Ascending aorta (tissue), 2 donors: ENCODE data around the gene PKIG. TPM values are rescaled to one million over a fixed set of nuclear protein-coding genes. Genes with fewer than 3 reads are reported as not detected.

Experiments
- DNase-seq, 2 donors: peaks; one replicate each; pipeline ENCODE4 v3.0.0-alpha.2; 2019; ENCODE audit warnings: low spot score in 2 of 2
- H3K27ac ChIP-seq, 2 donors: fragments of 200-600 bp; sonication (generic); one replicate each; pipeline ENCODE4 v1.5.1; 2016 to 2017; ENCODE audit warnings: mild to moderate bottlenecking in 1 of 2
- H3K27me3 ChIP-seq: fragments of 200-600 bp; sonication (generic); one replicate; pipeline ENCODE4 v1.5.1; 2017
- H3K36me3 ChIP-seq, 2 donors: fragments of 200-600 bp; sonication (generic); one replicate each; pipeline ENCODE4 v1.5.1; 2016
- H3K4me1 ChIP-seq, 2 donors: fragments of 200-600 bp; sonication (generic); one replicate each; pipeline ENCODE4 v1.5.1; 2016 to 2017; ENCODE audit warnings: mild to moderate bottlenecking in 1 of 2
- H3K4me3 ChIP-seq, 2 donors: fragments of 200-600 bp; sonication (generic); one replicate each; pipeline ENCODE4 v1.5.1; 2016 to 2017; ENCODE audit warnings: mild to moderate bottlenecking in 1 of 2
- H3K9me3 ChIP-seq, 2 donors: fragments of 200-600 bp; sonication (generic); one replicate each; pipeline ENCODE4 v1.5.1; 2016
- intact Hi-C: fragments of 100-400 bp; cut with DNase I; formaldehyde crosslinking; loops from one replicate; pipeline ENCODE4 v1.15.1; 2023
- total RNA-seq: library from RNA; depleted of rRNA; stranded (reverse); fragments of >200 nt; gene quantifications from one replicate; pipeline ENCODE4 v1.1.0, GENCODE V29; 2016
- TF ChIP-seq, protein P1 (sequence below), 3 experiments: fragments of 200-600 bp in 2 of 3; fragments of 450-650 bp in 1 of 3; sonication (generic) in 2 of 3; IDR thresholded peaks; one replicate each; pipeline ENCODE4 v1.5.1; 2016 to 2019; ENCODE audit warnings: antibody characterized with exemption in 3 of 3, mild to moderate bottlenecking in 1 of 3, moderate library complexity in 1 of 3

PKIG gene
- total RNA-seq, 1 donor from 2014 or later: 84.7 TPM

DNA sequence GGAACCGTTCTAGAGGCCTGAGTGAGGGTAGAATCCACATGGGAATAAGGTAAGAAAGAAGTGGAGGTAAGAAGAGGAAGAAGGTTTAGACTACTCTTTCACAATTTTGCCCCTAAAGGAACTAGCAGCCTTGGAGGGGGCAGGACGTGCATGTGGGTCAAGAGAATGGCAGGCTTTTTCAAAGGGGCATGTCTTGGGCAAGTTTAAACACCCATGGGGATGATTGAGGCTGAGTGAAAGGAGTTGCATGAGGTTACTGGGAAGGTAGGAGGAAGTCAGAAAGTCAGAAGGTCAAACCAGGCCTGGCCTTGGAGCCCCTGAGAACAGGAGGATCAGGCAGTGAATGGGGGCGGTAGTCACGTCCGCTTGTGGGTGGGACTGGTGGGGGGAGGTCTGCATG is 58.9 kb downstream of the PKIG start:
- H3K27me3 ChIP-seq: no peaks in the 10 kb centered on the region
- no peak overlapping the region for H3K27ac ChIP-seq
- no peak for DNase-seq
- no peak overlapping the region for H3K4me3 ChIP-seq
- TF ChIP-seq, protein P1, sequence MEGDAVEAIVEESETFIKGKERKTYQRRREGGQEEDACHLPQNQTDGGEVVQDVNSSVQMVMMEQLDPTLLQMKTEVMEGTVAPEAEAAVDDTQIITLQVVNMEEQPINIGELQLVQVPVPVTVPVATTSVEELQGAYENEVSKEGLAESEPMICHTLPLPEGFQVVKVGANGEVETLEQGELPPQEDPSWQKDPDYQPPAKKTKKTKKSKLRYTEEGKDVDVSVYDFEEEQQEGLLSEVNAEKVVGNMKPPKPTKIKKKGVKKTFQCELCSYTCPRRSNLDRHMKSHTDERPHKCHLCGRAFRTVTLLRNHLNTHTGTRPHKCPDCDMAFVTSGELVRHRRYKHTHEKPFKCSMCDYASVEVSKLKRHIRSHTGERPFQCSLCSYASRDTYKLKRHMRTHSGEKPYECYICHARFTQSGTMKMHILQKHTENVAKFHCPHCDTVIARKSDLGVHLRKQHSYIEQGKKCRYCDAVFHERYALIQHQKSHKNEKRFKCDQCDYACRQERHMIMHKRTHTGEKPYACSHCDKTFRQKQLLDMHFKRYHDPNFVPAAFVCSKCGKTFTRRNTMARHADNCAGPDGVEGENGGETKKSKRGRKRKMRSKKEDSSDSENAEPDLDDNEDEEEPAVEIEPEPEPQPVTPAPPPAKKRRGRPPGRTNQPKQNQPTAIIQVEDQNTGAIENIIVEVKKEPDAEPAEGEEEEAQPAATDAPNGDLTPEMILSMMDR (IDR thresholded peaks at IDR 0.05): no peak
- H3K9me3 ChIP-seq: no peaks in the 10 kb centered on the region
- H3K36me3 ChIP-seq: no peaks in the 10 kb centered on the region
- intact Hi-C loops: no loop called here
- peaks cover 0 to 11% of the 10 kb centered on the region in 2 donors for H3K4me1 ChIP-seq

DNA sequence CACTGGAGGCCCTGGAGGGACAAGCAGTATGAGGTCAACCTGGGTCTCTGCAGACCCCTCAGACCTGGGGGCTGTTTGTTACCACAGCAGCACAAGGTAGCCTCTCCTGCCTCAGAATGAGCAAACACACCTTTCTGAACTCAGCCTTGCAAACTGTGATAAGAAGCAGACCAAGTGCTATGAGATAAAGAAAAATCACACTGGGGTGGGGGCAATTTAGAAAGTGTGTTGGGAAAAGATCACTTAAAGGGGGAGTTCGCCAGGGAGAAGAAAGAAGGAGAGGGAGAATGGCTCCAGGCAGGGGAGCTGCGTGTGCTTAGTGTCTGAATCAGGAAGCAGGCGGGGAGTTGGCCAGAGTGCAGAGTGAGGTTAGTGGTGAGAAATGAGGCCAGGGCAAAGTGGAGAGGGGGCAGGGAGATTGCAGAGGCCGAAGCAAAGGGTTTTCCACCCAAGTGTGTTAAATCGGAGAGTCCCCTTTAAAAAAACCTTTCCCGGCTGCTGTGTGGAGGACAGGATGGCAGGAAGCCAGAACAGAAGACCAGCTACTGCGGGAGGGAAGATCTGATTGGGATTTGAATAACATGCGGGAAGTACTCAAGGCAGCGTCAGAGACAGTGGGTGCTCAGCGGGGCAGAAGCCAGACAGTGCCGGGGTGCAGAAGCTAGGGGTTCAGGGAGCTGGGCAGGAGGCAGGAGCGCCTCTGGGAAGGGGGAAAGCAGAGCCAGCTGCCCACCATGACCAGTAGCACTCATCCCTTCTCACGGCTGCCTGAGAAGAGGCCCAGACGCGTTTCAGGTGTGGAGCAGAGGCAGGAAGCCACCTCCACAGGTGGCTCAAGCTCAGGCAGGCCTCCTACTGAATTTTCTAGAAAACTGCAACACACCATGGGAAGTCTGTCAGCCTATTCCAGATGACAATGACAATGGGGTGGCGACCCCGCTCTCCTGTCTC is 60.1 kb downstream of the PKIG start:
- H3K4me3 ChIP-seq: peak overlapping the region; percentile 7 to 19
- peak overlapping the region; percentile 47 to 57 for H3K27ac ChIP-seq
- no peaks in the 10 kb centered on the region for H3K9me3 ChIP-seq
- H3K36me3 ChIP-seq: no peaks in the 10 kb centered on the region
- H3K4me1 ChIP-seq: peaks cover 0 to 11% of the 10 kb centered on the region in 2 donors
- H3K27me3 ChIP-seq: no peaks in the 10 kb centered on the region
- TF ChIP-seq, protein P1 (IDR thresholded peaks at IDR 0.05): no peak
- intact Hi-C loops: no loop called here
- DNase-seq: peak in 1 of 2 donors; percentile 75

DNA sequence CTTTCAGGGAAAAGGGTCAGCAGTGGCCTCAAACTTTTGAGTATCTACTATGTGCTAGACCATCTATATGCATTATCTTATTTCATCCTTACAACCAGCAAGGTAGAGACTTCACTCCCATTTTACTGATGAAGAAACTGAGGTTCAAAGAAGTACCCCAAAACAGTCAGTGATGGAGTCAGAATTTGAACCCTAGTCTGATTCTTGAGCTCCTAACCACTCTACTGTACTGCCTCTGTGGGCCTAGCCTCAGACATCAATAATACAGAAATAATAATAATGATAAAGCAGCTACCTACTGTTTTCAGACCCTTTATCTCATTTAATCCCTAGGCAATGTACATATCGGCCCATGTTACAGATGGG is 60.8 kb downstream of the PKIG start:
- peaks cover 0 to 11% of the 10 kb centered on the region in 2 donors for H3K4me1 ChIP-seq

DNA sequence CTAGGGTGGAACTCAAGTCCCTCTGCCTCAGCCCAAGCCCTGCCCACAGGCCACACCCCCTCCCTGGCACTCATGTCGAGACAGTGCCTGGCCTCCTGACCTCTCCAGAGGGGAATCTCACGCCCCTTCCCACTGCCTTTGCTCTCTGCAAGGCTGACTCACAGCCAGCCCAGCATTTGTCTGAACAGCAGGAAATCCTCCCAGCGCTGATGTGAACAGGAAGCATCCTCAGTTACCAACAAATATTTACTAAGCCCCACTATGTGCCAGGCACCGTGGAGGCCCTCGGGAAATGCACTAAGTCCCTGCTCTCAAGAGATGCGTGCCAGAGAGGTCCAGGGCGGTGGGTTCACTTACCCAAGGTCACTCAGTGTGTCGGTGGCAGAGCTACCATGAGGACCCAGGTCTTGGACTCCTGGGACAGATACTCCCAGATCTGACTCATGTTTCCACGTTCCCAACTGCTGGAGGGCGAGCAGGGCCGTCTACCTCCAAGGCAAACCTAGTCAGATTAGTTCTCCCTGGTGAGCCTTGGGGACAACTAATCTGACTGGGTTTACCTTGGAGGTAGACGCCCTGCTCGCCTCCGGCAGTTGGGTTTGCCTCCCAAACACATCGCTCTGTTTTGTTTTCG is 61.3 kb downstream of the PKIG start:
- DNase-seq: peak; percentile 44 to 85
- Histone ChIP-seq H3K4me3 (no peak overlapping the region), H3K27ac (peak overlapping the region; percentile 47 to 57), H3K4me1 (peaks cover 0 to 11% of the 10 kb centered on the region in 2 donors), H3K36me3 (no peaks in the 10 kb centered on the region), H3K27me3 (no peaks in the 10 kb centered on the region), H3K9me3 (no peaks in the 10 kb centered on the region)
- intact Hi-C loops: no loop called here
- TF ChIP-seq, protein P1 (IDR thresholded peaks at IDR 0.05): no peak

More for the DNA sequence above, 60.8 kb downstream of the PKIG start:
- intact Hi-C loops: no loop called here
- DNase-seq: no peak
- H3K27ac ChIP-seq: peak overlapping the region; percentile 47 to 57
- TF ChIP-seq, protein P1 (IDR thresholded peaks at IDR 0.05): no peak
- no peaks in the 10 kb centered on the region for H3K36me3 ChIP-seq
- H3K27me3 ChIP-seq: no peaks in the 10 kb centered on the region
- H3K4me3 ChIP-seq: no peak overlapping the region
- H3K9me3 ChIP-seq: no peaks in the 10 kb centered on the region

DNA sequence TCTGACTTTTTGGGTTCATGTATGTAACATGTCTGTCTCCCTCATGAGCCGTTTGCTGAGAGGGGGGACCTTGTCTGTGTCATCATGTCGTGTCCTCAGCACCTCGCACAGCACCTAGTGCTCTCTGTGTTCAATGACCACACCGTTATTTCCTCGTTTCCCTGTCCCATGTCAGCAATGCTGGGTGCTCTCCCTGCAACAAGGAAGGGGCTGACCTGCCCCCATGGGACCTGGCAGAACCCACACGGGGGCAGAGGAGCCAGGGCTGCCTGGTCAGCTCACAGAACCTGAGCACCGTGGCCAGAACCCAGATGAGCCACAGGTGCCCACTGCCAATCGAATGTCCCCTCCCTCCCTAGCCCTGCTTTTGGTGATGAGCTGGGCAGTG is 61.8 kb downstream of the PKIG start:
- Histone ChIP-seq H3K27ac (peak overlapping the region; percentile 44 to 57), H3K4me1 (peaks cover 0 to 11% of the 10 kb centered on the region in 2 donors), H3K4me3 (no peak overlapping the region), H3K36me3 (no peaks in the 10 kb centered on the region), H3K9me3 (no peaks in the 10 kb centered on the region), H3K27me3 (no peaks in the 10 kb centered on the region)
- intact Hi-C loops: no loop called here
- DNase-seq: no peak
- TF ChIP-seq, protein P1 (IDR thresholded peaks at IDR 0.05): no peak
